ENCODE data around the gene WSCD2.

Gene WSCD2

GRCh38 chr12:108129017-108129812, at the start of gene WSCD2:
Gene WSCD2, plus strand, starts transcription at chr12:108129288. Its CDS starts 66,545 bp downstream, at chr12:108195833.
- no peaks in the 10 kb centered on the region for H3K9me3 ChIP-seq (ENCODE audit: insufficient read depth, low read length, severe bottlenecking)
- no peaks in the 10 kb centered on the region for H3K79me2 ChIP-seq (ENCODE audit: insufficient read depth, low read length)
- DNase-seq (no peak), ATAC-seq (ENCODE audit: insufficient read depth, low read depth) (no peak)
- TF ChIP-seq CTCF (IDR thresholded peaks at IDR 0.05; ENCODE audit: borderline replicate concordance, extremely low read depth, low read length, poor library complexity, severe bottlenecking) (no peak), EZH2 (IDR thresholded peaks at IDR 0.05; ENCODE audit: borderline replicate concordance, low read depth, low read length, severe bottlenecking) (no peak)
- H3K27ac ChIP-seq (ENCODE audit: low read length), result no peak within 1 kb of the TSS
- H2AFZ ChIP-seq (ENCODE audit: low read depth, low read length), result no peak within 1 kb of the TSS
- no peak within 1 kb of the TSS for H3K4me3 ChIP-seq (ENCODE audit: low read depth in 1 of 2, low read length in 2 of 2)
- H3K36me3 ChIP-seq (ENCODE audit: insufficient read depth, low read length), result no peaks in the 10 kb centered on the region
- no peak within 1 kb of the TSS for H3K4me2 ChIP-seq (ENCODE audit: insufficient read depth, low read length)
- H3K9ac ChIP-seq (ENCODE audit: low read depth, low read length), result no peak within 1 kb of the TSS
- H3K27me3 ChIP-seq (ENCODE audit: insufficient read depth, low read length, poor library complexity), result peaks cover 4% of the 10 kb centered on the region
- no peaks in the 10 kb centered on the region for H3K4me1 ChIP-seq (ENCODE audit: insufficient read depth, low read length)
- H4K20me1 ChIP-seq (ENCODE audit: insufficient read depth, low read length), result 0 out of 2 replicates have a peak, but pooled peaks cover 3% of the 10 kb centered on the region

GRCh38 chr12:108079721-108080120, 49.4 kb upstream of the WSCD2 start:
- Histone ChIP-seq H4K20me1 (ENCODE audit: insufficient read depth, low read length) (no peaks in the 10 kb centered on the region), H3K4me1 (ENCODE audit: insufficient read depth, low read length) (no peaks in the 10 kb centered on the region), H3K27ac (ENCODE audit: low read length) (no peak overlapping the region), H2AFZ (ENCODE audit: low read depth, low read length) (no peak overlapping the region), H3K27me3 (ENCODE audit: insufficient read depth, low read length, poor library complexity) (no peaks in the 10 kb centered on the region), H3K4me2 (ENCODE audit: insufficient read depth, low read length) (no peak overlapping the region), H3K9me3 (ENCODE audit: insufficient read depth, low read length, severe bottlenecking) (peaks cover 4% of the 10 kb centered on the region), H3K4me3 (ENCODE audit: low read depth in 1 of 2, low read length in 2 of 2) (no peak overlapping the region), H3K9ac (ENCODE audit: low read depth, low read length) (no peak overlapping the region), H3K36me3 (ENCODE audit: insufficient read depth, low read length) (no peaks in the 10 kb centered on the region), H3K79me2 (ENCODE audit: insufficient read depth, low read length) (no peaks in the 10 kb centered on the region)
- ATAC-seq (ENCODE audit: insufficient read depth, low read depth) (no peak), DNase-seq (no peak)
- no peak for TF ChIP-seq EZH2 (IDR thresholded peaks at IDR 0.05; ENCODE audit: borderline replicate concordance, low read depth, low read length, severe bottlenecking)
- TF ChIP-seq CTCF (IDR thresholded peaks at IDR 0.05; ENCODE audit: borderline replicate concordance, extremely low read depth, low read length, poor library complexity, severe bottlenecking), result no peak

DNA sequence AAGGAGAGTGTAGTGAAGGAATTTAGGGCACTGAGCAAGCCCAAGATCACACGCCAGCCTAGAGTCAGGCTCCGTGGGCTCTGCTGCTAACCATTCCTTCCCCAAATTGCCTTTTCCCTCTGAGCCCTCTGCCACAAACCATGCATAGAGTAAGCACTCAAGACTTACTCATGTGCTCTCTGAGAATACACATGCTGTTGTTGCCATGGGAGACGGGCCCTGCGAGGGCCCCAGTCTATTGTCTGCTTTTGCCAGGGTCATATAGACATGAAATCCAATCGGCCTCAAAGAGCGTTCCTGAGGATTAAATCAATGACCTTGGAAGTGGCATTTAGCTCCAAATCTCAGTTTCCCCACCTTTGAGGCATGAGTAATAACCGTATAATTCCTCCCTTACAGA, 48.7 kb upstream of the WSCD2 start:
- TF ChIP-seq EZH2 (IDR thresholded peaks at IDR 0.05; ENCODE audit: borderline replicate concordance, low read depth, low read length, severe bottlenecking) (no peak), CTCF (IDR thresholded peaks at IDR 0.05; ENCODE audit: borderline replicate concordance, extremely low read depth, low read length, poor library complexity, severe bottlenecking) (no peak)
- no peak overlapping the region for H3K9ac ChIP-seq (ENCODE audit: low read depth, low read length)
- H3K4me2 ChIP-seq (ENCODE audit: insufficient read depth, low read length), result no peak overlapping the region
- no peaks in the 10 kb centered on the region for H3K79me2 ChIP-seq (ENCODE audit: insufficient read depth, low read length)
- H3K4me1 ChIP-seq (ENCODE audit: insufficient read depth, low read length), result no peaks in the 10 kb centered on the region
- no peak for DNase-seq
- H3K9me3 ChIP-seq (ENCODE audit: insufficient read depth, low read length, severe bottlenecking), result peaks cover 4% of the 10 kb centered on the region
- no peak overlapping the region for H2AFZ ChIP-seq (ENCODE audit: low read depth, low read length)
- no peaks in the 10 kb centered on the region for H4K20me1 ChIP-seq (ENCODE audit: insufficient read depth, low read length)
- H3K36me3 ChIP-seq (ENCODE audit: insufficient read depth, low read length), result no peaks in the 10 kb centered on the region
- no peak overlapping the region for H3K27ac ChIP-seq (ENCODE audit: low read length)
- no peak overlapping the region for H3K4me3 ChIP-seq (ENCODE audit: low read depth in 1 of 2, low read length in 2 of 2)
- no peak for ATAC-seq (ENCODE audit: insufficient read depth, low read depth)
- H3K27me3 ChIP-seq (ENCODE audit: insufficient read depth, low read length, poor library complexity), result no peaks in the 10 kb centered on the region
